Measurements from ENCODE around the gene SLC24A4. TPM values are rescaled to one million over a fixed set of nuclear protein-coding genes. Genes with fewer than 3 reads are reported as not detected.

The SLC24A4 gene
- total and polyA plus RNA-seq, 2 of the 4 experiments (the other 2 are of a cell fraction) = not detected

DNA sequence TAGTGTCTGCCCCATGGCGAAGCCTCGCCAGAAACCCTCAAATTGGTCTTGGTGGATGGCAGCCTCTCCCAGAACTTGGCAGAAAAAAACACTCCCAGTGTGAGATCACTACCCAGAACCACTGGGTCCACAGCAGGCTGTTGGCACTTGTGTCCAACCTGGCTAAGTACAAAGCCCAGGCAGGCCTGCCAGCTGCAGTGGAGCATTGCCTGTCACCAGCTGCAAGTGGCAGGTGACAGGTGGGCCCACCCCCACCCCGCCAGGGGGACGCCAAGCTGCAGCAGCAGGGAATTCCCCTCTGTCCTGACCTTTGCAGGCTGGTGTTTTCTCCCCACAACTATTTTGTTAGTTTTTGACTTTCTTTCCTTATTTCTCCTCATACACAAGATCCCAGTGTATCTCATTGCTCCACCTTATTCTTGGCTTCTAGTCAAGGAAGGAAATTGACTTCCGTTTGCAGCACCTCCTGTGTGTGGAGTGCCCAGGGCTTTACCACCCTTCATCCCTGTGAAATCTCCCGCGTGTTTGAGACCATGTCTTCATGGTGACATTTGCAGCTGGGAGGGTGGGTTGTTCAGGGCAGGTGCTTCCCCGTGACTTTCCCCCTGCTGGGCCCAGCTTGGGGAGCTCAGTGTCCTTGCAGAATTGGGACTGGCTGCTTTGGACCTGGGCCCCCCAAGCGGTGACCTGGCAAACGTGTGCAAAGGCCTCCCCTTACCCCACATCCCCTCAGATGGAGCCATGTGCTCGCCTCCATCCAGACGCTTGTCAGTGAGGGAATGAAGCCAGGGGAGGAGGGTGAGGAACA is 116.8 kb downstream of the SLC24A4 start:
- no peak overlapping the region for H3K27ac ChIP-seq (ENCODE audit: insufficient read depth, low read length)

More for the DNA sequence above, 116.8 kb downstream of the SLC24A4 start:
- no peak overlapping the region for H3K18ac ChIP-seq (ENCODE audit: low read depth, low read length)
- dilution Hi-C loops (cut with HindIII; ENCODE audit: low sequenced_read_pairs, unreplicated experiment) = no loop called here
- no peak overlapping the region for H4K91ac ChIP-seq (ENCODE audit: insufficient read depth, low read depth, low read length)
- H3K4ac ChIP-seq (ENCODE audit: low read depth, low read length) = no peak overlapping the region
- H3K4me1 ChIP-seq (ENCODE audit: control insufficient read depth, insufficient read depth, low read length) = no peaks in the 10 kb centered on the region
- no peak overlapping the region for H3K4me2 ChIP-seq (ENCODE audit: low read depth, low read length)
- no peak overlapping the region for H3K4me3 ChIP-seq (ENCODE audit: insufficient read depth, low read depth, low read length)
- no peak overlapping the region for H2BK20ac ChIP-seq (ENCODE audit: low read depth, low read length)
- H2BK5ac ChIP-seq (ENCODE audit: low read depth, low read length, poor library complexity, severe bottlenecking) = no peak overlapping the region
- no TSS peak for BruUV-seq (replicated peaks)
- no peak overlapping the region for H2AK5ac ChIP-seq (ENCODE audit: low read depth, low read length)
- H3K23ac ChIP-seq (ENCODE audit: low read depth, low read length) = no peak overlapping the region
- H2AFZ ChIP-seq (replicated peaks; ENCODE audit: low read length, poor library complexity) = peak overlapping the region; percentile 41
- no peaks in the 10 kb centered on the region for H3K79me1 ChIP-seq (ENCODE audit: low read depth in 1 of 2, low read length in 2 of 2)
- no peak for TF ChIP-seq RFX5 (IDR thresholded peaks at IDR 0.05; ENCODE audit: low read depth, low read length)
- TF ChIP-seq NFE2L2 (IDR thresholded peaks at IDR 0.05; ENCODE audit: low read depth, low read length) = no peak
- no peak for TF ChIP-seq CHD1 (IDR thresholded peaks at IDR 0.05; ENCODE audit: low read depth, low read length)
- intact Hi-C loops (cut with micrococcal nuclease) = no loop called here
- ChIA-PET CTCF (no interaction called here), POLR2A (ENCODE audit: unreplicated experiment) (no interaction called here)
- ATAC-seq (ENCODE audit: low read depth) (no peak), DNase-seq (no peak)
- no peaks in the 10 kb centered on the region for H4K20me1 ChIP-seq (ENCODE audit: insufficient read depth, low read length)
- WGBS, 2 experiments (ENCODE audit: extremely low coverage in 2 of 2, insufficient read length in 1 of 2) = 17% methylated on average over 2 of the region's 12 CpGs; no CpG with 5 or more reads in 1 of the 2 experiments
- no peaks in the 10 kb centered on the region for H3K9me1 ChIP-seq (ENCODE audit: insufficient read depth, low read length)
- in situ Hi-C loops (cut with MboI; ENCODE audit: low sequenced_read_pairs) = no loop called here
- H3K9ac ChIP-seq (ENCODE audit: low read depth, low read length) = no peak overlapping the region
- no peak overlapping the region for H4K8ac ChIP-seq (ENCODE audit: low read depth in 2 of 2, low read length in 2 of 2)
- no peaks in the 10 kb centered on the region for H3K9me3 ChIP-seq (ENCODE audit: control insufficient read depth, insufficient read depth, low read length)
- no peak overlapping the region for H3K14ac ChIP-seq (replicated peaks; ENCODE audit: low read depth, low read length)
- no peaks in the 10 kb centered on the region for H3K36me3 ChIP-seq (ENCODE audit: control insufficient read depth, insufficient read depth, low read length)
- H2AK9ac ChIP-seq (replicated peaks; ENCODE audit: low read depth, low read length, poor library complexity) = no peak overlapping the region
- no peak overlapping the region for H2BK15ac ChIP-seq (ENCODE audit: low read depth, low read length)
- H3K56ac ChIP-seq (ENCODE audit: extremely low read depth, insufficient read depth, low read length) = no peak overlapping the region
- H2BK120ac ChIP-seq (ENCODE audit: low read depth, low read length) = no peak overlapping the region
- H3K27me3 ChIP-seq (ENCODE audit: control insufficient read depth, insufficient read depth, low read length) = peaks cover 17% of the 10 kb centered on the region
- no peak overlapping the region for H4K5ac ChIP-seq (ENCODE audit: low read depth, low read length)

All from IMR-90 (cell line).